HG02840 (cell line): Measurements from ENCODE around the gene TTC38.

Source experiments
- ATAC-seq: cut with Tn5 transposase; IDR thresholded peaks from one replicate; pipeline ENCODE4 v1.9.1; 2021; ENCODE audit warnings: mild to moderate bottlenecking, moderate library complexity, moderate number of reproducible peaks; ENCODE audit not compliant: unreplicated experiment, low FRiP score

The TTC38 gene

DNA sequence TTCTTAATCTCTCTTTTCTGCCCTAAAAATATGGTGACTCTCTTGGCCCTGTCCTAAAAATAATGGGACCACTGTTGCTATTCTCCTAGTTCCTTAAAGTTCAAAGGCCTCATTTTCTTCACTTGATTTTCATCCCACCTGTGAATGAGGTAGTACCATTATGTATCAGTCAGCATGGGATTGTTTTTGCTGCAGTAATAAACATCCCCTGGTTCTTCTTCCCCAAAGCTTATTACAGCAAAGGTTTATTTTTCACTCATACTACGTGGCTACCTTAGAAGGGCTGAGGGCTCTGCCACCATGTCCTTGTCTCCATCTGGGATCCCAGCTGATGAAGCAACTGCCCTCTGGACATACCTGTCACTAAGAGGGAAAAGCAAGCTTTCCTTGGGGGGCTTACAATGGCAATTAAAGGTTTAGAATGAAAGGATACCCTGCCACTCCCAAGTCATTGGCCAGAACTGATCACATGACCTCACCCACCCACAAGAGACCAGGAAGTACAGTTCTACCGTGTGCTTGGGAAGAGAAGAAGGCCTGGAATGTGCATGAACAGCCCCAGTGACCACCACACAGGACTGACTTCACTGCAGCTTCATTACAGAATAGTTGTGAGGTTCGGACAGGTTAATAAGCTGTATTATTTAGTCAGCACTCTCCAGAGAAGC lies 7.8 kb downstream of the TTC38 start:
- ATAC-seq: no peak

GRCh38 chr22:46276563-46276962 lies 8.8 kb downstream of the TTC38 start:
- ATAC-seq: no peak

DNA sequence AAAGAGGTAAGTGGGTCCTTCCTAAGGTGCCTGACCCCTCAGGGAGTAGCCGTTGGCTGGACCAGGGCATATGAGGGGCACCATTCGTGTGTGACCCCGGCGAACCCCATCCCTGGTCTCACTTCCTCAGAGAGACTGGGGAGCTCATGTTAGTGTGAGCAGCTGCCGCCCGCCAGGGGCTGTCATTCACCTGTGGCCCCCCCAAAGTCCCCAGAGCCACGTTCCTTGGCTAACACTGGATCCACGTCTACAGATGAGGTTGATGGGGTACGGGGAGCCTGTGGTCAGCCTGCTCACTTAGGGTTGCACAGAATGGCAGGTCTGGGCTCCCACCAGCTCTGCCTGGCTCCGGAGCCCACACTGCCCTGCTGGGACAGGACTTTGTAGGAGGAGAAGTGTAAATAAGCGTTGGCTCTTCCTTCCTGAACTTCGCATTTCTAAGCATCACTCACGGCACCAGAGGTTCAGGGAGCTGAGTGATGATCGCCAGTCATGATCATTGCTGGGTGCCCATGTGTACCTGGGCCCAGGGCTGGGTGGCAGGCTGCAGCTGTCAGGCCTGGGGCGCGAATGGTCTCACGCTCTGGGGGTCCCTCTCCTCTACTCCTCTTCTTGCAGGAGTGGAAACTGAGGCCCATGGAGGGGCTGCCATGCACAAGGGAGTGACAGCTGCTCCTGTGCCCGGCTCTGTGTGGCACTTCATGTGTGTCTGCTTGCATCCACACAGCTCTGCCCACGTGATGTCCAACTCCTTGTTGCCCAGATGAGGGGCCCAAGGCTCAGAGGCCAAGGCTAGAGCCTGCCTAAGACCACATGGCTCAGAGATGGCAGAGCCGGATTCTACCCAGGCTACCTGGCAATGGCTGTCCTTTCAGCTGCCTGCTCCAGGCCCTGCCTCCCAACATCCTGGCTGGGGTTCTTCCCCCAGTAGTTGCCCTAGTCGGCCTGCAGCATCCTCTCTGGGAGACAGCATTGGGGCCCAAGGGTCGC lies 11.1 kb downstream of the TTC38 start:
- no peak for ATAC-seq

GRCh38 chr22:46280063-46280817 lies 12.4 kb downstream of the TTC38 start:
- no peak for ATAC-seq

DNA sequence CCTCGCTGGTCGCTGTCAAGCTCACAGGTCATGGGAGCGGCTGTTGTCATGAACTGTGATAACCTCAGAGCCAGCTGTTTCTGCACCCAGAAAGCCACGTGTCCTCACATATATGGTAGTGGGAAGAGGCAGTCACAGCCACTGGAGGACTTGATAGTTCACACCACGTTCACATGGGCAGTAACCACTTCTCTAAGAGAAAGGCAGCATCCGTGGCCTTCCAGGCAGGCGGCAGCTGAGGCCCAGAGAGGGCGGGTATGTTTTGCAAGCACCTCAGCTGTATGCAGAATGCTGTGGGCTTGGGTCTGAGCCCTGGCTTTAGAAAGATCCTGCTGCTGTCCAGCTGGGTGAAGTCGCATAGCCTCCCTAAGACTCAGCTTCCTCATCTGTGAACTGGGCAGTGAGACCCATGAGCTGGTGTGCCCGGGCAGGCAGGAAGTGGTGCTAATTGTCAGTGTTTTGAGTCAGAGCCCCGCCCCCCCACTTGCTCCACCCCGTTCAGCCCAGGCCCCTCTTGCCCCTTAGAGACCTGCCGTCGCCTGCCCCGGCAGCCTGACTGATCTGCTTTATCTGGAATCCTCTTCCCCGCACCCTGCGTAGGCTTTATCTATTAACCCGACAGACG lies 13.3 kb downstream of the TTC38 start:
- ATAC-seq: no peak

- no peak for ATAC-seq
Measured at GRCh38 chr22:46281866-46282678, 14.3 kb downstream of the TTC38 start.

DNA sequence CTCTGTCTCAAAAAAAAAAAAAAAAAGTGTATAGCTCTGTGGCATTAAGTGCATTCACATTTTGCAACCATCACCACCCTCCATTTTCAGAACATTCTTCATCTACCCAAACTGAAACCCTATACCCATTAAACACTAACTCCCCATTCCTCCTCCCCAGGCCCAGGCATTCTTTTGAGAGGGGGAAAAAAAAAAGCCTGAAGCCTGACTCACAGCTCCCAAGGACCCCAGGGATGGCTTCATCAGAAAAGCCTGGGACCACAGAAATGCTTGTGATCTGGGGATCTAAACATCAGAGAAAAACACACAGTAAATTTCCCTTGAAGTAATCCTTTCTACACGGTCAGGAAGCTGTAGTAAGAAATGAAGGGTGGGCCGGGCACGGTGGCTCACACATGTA lies 18.2 kb downstream of the TTC38 start:
- no peak for ATAC-seq

DNA sequence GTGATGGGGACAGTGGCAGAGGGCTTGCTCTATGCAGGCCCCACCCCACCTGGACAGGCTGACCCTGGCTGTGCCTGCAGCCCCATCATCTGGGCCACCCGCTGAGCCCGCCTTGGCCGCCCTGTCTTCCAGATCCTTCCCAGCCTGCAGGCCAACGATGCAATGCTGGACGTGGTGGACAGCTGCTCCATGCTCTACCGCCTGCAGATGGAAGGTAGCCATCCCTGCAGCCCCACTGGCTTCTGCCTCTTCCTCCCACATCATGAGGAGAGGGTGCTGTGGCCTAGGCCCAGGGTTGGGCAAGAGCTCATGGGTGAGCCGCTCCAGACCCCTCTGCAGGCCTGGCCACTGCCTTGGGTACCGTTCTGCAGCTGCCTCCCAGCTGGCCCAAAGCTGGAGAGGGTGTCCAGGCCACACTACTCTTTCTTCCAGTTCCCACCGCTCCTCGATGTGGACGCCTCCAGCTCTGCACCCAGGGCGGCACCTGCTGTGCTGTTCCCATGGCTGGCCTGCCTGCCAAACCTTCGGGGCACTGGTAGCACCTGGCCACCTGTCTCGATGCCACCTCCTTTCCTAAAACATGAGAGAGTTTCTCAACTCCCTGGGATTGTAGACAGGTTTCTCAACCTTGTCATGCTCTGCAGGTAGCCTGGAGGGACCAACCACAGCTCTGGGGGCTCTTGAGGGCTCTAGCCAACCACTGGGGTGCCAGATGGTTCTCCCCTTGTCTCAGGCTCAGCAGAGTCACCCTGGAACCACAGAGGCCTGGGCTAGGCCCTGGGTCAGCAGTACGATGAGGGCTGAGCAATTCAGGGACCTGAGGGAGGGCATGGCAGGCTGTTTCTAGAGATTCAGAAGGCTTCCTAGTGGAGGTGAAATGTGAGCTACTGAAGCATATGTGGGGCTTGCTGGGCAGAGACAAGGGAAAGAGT lies 19.4 kb downstream of the TTC38 start:
- ATAC-seq: no peak

GRCh38 chr22:46287873-46288751 lies 20.3 kb downstream of the TTC38 start:
- ATAC-seq: no peak

- ATAC-seq: no peak
Measured at GRCh38 chr22:46288846-46289243, 21.0 kb downstream of the TTC38 start.

DNA sequence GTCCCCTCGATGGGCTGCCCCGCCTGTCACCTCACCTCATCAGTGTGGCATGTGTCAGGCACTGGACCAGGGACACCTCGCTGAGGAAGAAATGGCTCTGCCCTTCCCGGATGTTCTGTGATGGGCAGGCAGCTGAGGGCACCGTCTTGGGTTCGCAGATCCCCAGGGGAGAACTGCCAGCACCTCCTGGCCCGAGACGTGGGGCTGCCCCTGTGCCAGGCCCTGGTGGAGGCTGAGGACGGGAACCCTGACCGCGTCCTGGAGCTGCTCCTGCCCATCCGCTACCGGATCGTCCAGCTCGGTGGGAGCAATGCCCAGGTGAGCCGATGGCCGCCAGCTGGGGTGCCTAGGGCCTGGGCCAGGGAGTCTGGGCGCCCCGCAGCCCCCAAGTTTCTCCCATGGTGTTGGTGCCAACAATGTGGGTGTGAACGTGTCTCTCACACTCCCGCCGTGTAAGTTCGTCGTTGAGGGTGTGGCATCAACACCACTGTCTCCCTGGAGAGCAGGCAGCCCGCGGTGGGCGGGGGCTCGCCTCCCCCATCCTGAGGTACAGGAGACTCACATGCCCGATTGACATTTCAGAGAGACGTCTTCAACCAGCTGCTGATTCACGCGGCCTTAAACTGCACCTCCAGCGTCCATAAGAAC lies 21.6 kb downstream of the TTC38 start:
- no peak for ATAC-seq

DNA sequence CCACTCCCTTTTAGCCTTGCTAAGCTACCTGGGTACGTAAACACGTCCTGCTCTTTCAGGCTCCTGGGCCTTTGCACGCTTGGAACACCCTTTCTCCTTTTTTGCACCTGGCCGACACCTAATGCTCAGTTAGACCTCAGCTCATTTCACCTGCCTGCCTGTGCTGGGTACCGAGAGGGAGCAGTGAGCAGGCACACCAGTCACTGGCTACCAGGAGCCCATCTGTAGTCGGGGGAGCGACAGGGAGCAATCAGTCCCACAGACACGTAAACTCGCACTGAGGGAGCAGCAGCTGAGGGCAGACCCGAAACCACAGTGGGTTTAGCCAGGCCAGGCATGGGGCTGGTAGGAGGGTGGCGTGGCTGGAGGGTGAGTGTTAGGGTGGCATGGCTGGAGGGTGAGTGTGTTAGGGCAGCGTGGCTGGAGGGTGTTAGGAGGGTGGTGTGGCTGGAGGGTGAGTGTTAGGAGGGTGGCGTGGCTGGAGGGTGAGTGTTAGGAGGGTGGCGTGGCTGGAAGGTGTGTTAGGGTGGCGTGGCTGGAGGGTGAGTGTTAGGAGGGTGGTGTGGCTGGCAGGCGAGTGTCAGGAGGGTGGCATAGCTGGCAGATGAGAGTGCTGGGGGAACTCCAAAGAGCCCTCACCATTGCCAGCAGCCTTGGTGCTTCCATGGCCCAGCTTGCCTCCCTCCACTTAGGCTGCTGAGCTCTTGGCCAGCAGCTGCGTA lies 22.5 kb downstream of the TTC38 start:
- no peak for ATAC-seq

DNA sequence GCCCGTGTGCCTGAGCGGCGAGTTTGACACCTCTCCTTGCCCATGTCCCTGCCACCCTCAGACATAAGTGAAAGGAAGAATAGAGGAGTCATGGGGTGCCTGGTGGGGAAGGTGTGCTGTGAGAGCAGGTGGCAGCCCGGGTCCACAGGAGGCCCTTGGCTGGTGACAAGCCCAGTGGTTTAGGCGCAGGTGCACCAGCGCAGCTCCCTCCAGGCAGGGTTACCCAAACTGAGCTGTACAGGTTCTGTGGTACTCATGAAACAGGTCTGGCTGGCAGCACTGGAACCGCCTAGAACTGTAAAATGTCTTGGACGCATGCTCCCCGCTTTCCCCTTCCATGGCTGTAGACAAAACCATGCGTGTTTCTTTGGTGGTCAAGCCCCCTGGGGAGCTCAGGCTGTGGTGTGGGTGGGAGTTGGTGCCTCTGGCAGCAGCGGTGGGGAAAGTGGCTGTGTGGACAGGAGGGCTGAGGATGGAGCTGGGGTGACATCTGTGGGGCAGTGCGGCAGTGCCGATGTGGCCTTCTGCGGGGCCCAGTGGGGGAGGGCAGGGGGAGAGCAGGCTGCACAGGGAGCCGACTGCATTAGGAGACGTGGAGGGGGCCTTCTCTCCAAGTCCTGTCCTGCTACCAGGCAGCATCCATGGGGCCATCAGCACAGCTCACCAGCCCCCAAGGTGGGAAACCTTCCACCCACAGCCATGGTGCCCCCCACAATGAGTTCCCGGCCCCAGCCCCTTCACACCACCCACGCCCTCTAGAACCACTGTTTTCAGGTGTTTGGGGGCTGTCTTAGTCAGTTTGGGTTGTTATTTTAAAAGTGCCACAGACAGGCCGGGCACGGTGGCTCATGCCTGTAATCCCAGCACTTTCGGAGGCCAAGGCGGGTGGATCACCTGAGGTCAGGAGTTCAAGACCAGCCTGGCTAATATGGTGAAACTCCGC lies 23.3 kb downstream of the TTC38 start:
- no peak for ATAC-seq

GRCh38 chr22:46292173-46292572 lies 24.4 kb downstream of the TTC38 start:
- ATAC-seq: no peak

DNA sequence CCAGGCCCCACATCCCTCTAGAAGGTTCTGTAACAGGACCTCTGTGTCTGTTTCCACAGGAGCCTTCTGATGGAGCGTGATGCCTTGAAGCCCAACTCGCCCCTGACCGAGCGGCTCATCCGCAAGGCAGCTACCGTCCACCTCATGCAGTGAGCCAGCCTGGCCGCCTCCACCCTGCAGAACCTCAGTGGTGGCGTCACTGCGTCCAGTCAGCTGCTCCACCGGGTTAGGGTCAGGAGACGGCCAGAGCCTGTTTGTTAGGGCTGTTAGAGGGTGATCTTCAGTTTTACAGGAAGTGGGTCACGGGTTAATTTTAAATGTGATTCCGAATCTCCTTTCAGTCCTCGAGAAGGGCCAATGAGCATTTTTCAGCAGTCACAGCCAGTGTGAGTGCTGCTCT lies 24.9 kb downstream of the TTC38 start:
- no peak for ATAC-seq
